Tibial artery (tissue), 4 donors: ENCODE data around the gene PIK3R1.

ENCODE experiments used
- DNase-seq, 2 donors: peaks; one replicate each; pipeline ENCODE4 v3.0.0-alpha.2; 2019
- H3K27ac ChIP-seq, 2 donors: fragments of 200-600 bp; sonication (generic) in 1 of 2; 1 replicate in 1 of 2; 2 replicates in 1 of 2; pipeline ENCODE4 v1.5.1; 2018 to 2019; ENCODE audit warnings: mild to moderate bottlenecking in 1 of 2
- H3K27me3 ChIP-seq, 2 donors: fragments of 200-600 bp; sonication (generic) in 1 of 2; one replicate each; pipeline versions ENCODE4 v1.5.1 to v1.6.0; 2016 to 2019
- H3K36me3 ChIP-seq, 3 donors: fragments of 200-600 bp; sonication (generic) in 2 of 3; one replicate each; pipeline ENCODE4 v1.5.1; 2016 to 2019; ENCODE audit warnings: mild to moderate bottlenecking in 2 of 3
- H3K4me1 ChIP-seq, 4 donors: fragments of 200-600 bp; sonication (generic) in 2 of 4; 1 replicate in 3 of 4; 2 replicates in 1 of 4; pipeline ENCODE4 v1.5.1; 2016 to 2019
- H3K4me3 ChIP-seq, 2 donors: fragments of 200-600 bp; sonication (generic) in 1 of 2; 1 replicate in 1 of 2; 2 replicates in 1 of 2; pipeline ENCODE4 v1.5.1; 2018 to 2019; ENCODE audit warnings: mild to moderate bottlenecking in 2 of 2
- H3K9me3 ChIP-seq, 3 donors: fragments of 200-600 bp; sonication (generic) in 1 of 3; one replicate each; pipeline ENCODE4 v1.5.1; 2016 to 2019
- CTCF ChIP-seq, 2 experiments: fragments of 200-600 bp in 1 of 2; fragments of 450-650 bp in 1 of 2; IDR thresholded peaks; one replicate each; pipeline ENCODE4 v1.5.1; 2017 to 2019; ENCODE audit warnings: antibody characterized with exemption in 2 of 2, mild to moderate bottlenecking in 1 of 2, moderate library complexity in 1 of 2
- intact Hi-C: fragments of 100-400 bp; cut with DNase I; formaldehyde crosslinking; loops from one replicate; pipeline ENCODE4 v1.15.0; 2023; ENCODE audit warnings: low total_unique reads

Gene PIK3R1

GRCh38 chr5:68173007-68173406 is 42.5 kb upstream of the PIK3R1 start:
- Histone ChIP-seq H3K4me3 (no peak overlapping the region), H3K9me3 (no peaks in the 10 kb centered on the region), H3K27me3 (no peaks in the 10 kb centered on the region), H3K27ac (peak overlapping the region; percentile 80 to 84), H3K4me1 (peaks cover 0 to 34% (median 17%) of the 10 kb centered on the region in 4 donors), H3K36me3 (no peaks in the 10 kb centered on the region)
- TF ChIP-seq CTCF (IDR thresholded peaks at IDR 0.05), result no peak
- no peak for DNase-seq
- intact Hi-C loops, result no loop called here

- H3K9me3 ChIP-seq, result no peaks in the 10 kb centered on the region
- peaks cover 0 to 19% (median 9%) of the 10 kb centered on the region in 4 donors for H3K4me1 ChIP-seq
- no peaks in the 10 kb centered on the region for H3K36me3 ChIP-seq
- no peak for TF ChIP-seq CTCF (IDR thresholded peaks at IDR 0.05)
- H3K4me3 ChIP-seq, result no peak overlapping the region
- no peaks in the 10 kb centered on the region for H3K27me3 ChIP-seq
- intact Hi-C loops, result no loop called here
- H3K27ac ChIP-seq, result no peak overlapping the region
- DNase-seq, result no peak
Observed at GRCh38 chr5:68176253-68176652, 39.3 kb upstream of the PIK3R1 start.

- TF ChIP-seq CTCF (IDR thresholded peaks at IDR 0.05), result no peak
- intact Hi-C loops, result no loop called here
- H3K27ac ChIP-seq, result no peak overlapping the region
- H3K27me3 ChIP-seq, result no peaks in the 10 kb centered on the region
- peaks cover 0 to 12% (median 7%) of the 10 kb centered on the region in 4 donors for H3K4me1 ChIP-seq
- no peak overlapping the region for H3K4me3 ChIP-seq
- DNase-seq, result no peak
- H3K36me3 ChIP-seq, result no peaks in the 10 kb centered on the region
- H3K9me3 ChIP-seq, result no peaks in the 10 kb centered on the region
Observed at GRCh38 chr5:68176802-68177479, 38.6 kb upstream of the PIK3R1 start.

- Histone ChIP-seq H3K4me1 (peaks cover 0 to 5% (median under 1%) of the 10 kb centered on the region in 4 donors), H3K4me3 (no peak overlapping the region), H3K27ac (no peak overlapping the region), H3K27me3 (no peaks in the 10 kb centered on the region), H3K9me3 (no peaks in the 10 kb centered on the region), H3K36me3 (no peaks in the 10 kb centered on the region)
- intact Hi-C loops, result no loop called here
- no peak for DNase-seq
- no peak for TF ChIP-seq CTCF (IDR thresholded peaks at IDR 0.05)
Observed at GRCh38 chr5:68177676-68178075, 37.9 kb upstream of the PIK3R1 start.

- no peaks in the 10 kb centered on the region for H3K27me3 ChIP-seq
- H3K4me1 ChIP-seq, result no peaks in the 10 kb centered on the region
- no peak for DNase-seq
- H3K27ac ChIP-seq, result no peak overlapping the region
- intact Hi-C loops, result no loop called here
- H3K9me3 ChIP-seq, result no peaks in the 10 kb centered on the region
- TF ChIP-seq CTCF (IDR thresholded peaks at IDR 0.05), result no peak
- no peak overlapping the region for H3K4me3 ChIP-seq
- H3K36me3 ChIP-seq, result no peaks in the 10 kb centered on the region
Observed at GRCh38 chr5:68178579-68178978, 37.0 kb upstream of the PIK3R1 start.
